RWPE1 (cell line): ENCODE measurements around the gene IBTK.
"Not testable (repeated sequence)": the region's sequence is repeated elsewhere in the genome, so short reads cannot be mapped to it uniquely, and the experiment has no call there.

Experiments
- CTCF ChIA-PET: fragments of 350-600 bp; sonication (Branson Sonifier 250); formaldehyde crosslinking; extraction: SDS; loops from one replicate; lab custom pipeline; 2021; lab: Yijun Ruan, JAX
- POLR2A ChIA-PET: fragments of 400-600 bp; formaldehyde crosslinking; extraction: SDS; loops from one replicate; lab custom pipeline; 2020; ENCODE audit warnings: antibody characterized with exemption; ENCODE audit not compliant: low non-redundant PET; lab: Yijun Ruan, JAX
- DNase-seq: peaks from one replicate; pipeline ENCODE4 v3.0.0; 2012; ENCODE audit warnings: low spot score
- H3K27ac ChIP-seq: fragments of 450-650 bp; 2 replicates; pipeline ENCODE4 v1.5.1; 2017
- CTCF ChIP-seq: fragments of 450-650 bp; conservative IDR thresholded peaks from 2 replicates; pipeline ENCODE4 v1.5.1; 2017; ENCODE audit warnings: low read depth, mild to moderate bottlenecking

IBTK gene

GRCh38 chr6:82259389-82259788, 11.8 kb upstream of the IBTK start:
- DNase-seq: no peak
- ChIA-PET POLR2A (no interaction called here), CTCF (interaction anchor here (0.7 kb wide), 2 partner anchors 357 to 1344 kb away, joined by 3 read pairs; no protein-coding TSS in a partner anchor)
- TF ChIP-seq CTCF: no peak
- no peak overlapping the region for H3K27ac ChIP-seq

GRCh38 chr6:82257088-82257774, 9.7 kb upstream of the IBTK start:
- no peak overlapping the region for H3K27ac ChIP-seq
- no peak for DNase-seq
- POLR2A ChIA-PET: no interaction called here
- TF ChIP-seq CTCF: no peak
- CTCF ChIA-PET: no interaction called here

GRCh38 chr6:82254722-82255121, 7.2 kb upstream of the IBTK start:
- H3K27ac ChIP-seq, POLR2A ChIA-PET, CTCF ChIA-PET, DNase-seq: not testable (repeated sequence)

- ChIA-PET CTCF (interaction anchor here (0.6 to 0.8 kb wide), 3 partner anchors 17 to 816 kb away, joined by 3 to 5 read pairs (median 4); no protein-coding TSS in a partner anchor), POLR2A (no interaction called here)
- peak; percentile 50 for DNase-seq
- TF ChIP-seq CTCF: peak; percentile 34
- no peak overlapping the region for H3K27ac ChIP-seq
These were observed 4.4 kb upstream of the IBTK start for GRCh38 chr6:82251942-82252341.

- ChIA-PET POLR2A (no interaction called here), CTCF (interaction anchor here (0.6 to 1.1 kb wide), 2 partner anchors 31 to 816 kb away, joined by 3 to 5 read pairs; partner anchors contain the start of gene UBE3D)
- no peak overlapping the region for H3K27ac ChIP-seq
- no peak for DNase-seq
- no peak for TF ChIP-seq CTCF
These were observed 2.1 kb upstream of the IBTK start for GRCh38 chr6:82249381-82250253.

- peak overlapping the region; percentile 84 for H3K27ac ChIP-seq
- CTCF ChIA-PET: interaction anchor here (0.7 to 1.1 kb wide), 2 partner anchors 244 to 818 kb away, joined by 5 read pairs; partner anchors contain the start of gene UBE3D
- TF ChIP-seq CTCF: no peak
- POLR2A ChIA-PET: interaction anchor here (0.8 kb wide), 1 partner anchor 149 kb away, joined by 3 read pairs; no protein-coding TSS in a partner anchor
- peak; percentile 26 for DNase-seq
These were observed 760 bp upstream of the IBTK start for GRCh38 chr6:82248273-82248735.
